HCT116 (cell line): ENCODE measurements around the gene NRCAM. TPM values are rescaled to one million over a fixed set of nuclear protein-coding genes. Genes with fewer than 3 reads are reported as not detected.

ENCODE experiments used
- ATAC-seq: fragments of 200-7000 bp; cut with Tn5 transposase; 2 replicates; pipeline ENCODE4 v1.9.1; 2020; ENCODE audit warnings: mild to moderate bottlenecking, moderate library complexity
- BruUV-seq: library from RNA; stranded (reverse); fragments of 400-500 nt; replicated peaks from 2 replicates; lab custom pipeline; 2021; lab: Mats Ljungman, UMichigan
- CTCF ChIA-PET: fragments of 300-600 bp; sonication (Branson Sonifier 250); formaldehyde crosslinking; loops from one replicate; lab custom pipeline; 2021; ENCODE audit warnings: antibody characterized with exemption; lab: Charles Lee
- POLR2A ChIA-PET: fragments of 300-600, 350-600 bp; sonication (Branson Sonifier 250); formaldehyde crosslinking; loops from one replicate; lab custom pipeline; 2021; ENCODE audit warnings: antibody characterized with exemption; lab: Charles Lee
- RAD21 ChIA-PET, 2 experiments: fragments of 300-600 bp; sonication (Branson Sonifier 250); formaldehyde crosslinking; loops; one replicate each; lab custom pipeline; 2023; ENCODE audit warnings: low total read pairs in 2 of 2; ENCODE audit not compliant: uncharacterized antibody in 2 of 2, unreplicated experiment in 2 of 2, low non-redundant PET in 1 of 2; lab: Charles Lee
- DNase-seq: peaks from one replicate; pipeline ENCODE4 v3.0.0-alpha.2; 2010; ENCODE audit warnings: low read depth, low spot score
- H2AFZ ChIP-seq: fragments of 200-600 bp; shearing (Covaris generic), sonication (generic); 2 replicates; pipeline ENCODE4 v1.6.1; 2017; ENCODE audit warnings: low read depth, mixed run types, mixed read lengths, antibody characterized with exemption, low read length; ENCODE audit not compliant: poor library complexity, severe bottlenecking
- H3K27ac ChIP-seq: 2 replicates; pipeline ENCODE4 v1.5.1; 2012; ENCODE audit warnings: low read depth, low read length
- H3K27me3 ChIP-seq: fragments of 200-600 bp; sonication (generic); 2 replicates; pipeline ENCODE4 v1.6.1; 2016; ENCODE audit warnings: mixed run types, low read length, mixed read lengths; ENCODE audit not compliant: insufficient read depth
- H3K36me3 ChIP-seq, 2 experiments: fragments of 200-500 bp in 1 of 2; fragments of 200-600 bp in 1 of 2; sonication (Bioruptor generic) in 1 of 2; sonication (generic) in 1 of 2; 2 replicates each; pipeline versions ENCODE4 v1.5.1 to v1.6.1; 2014 to 2016; ENCODE audit warnings: low read length in 2 of 2, inconsistent platforms in 1 of 2, mixed read lengths in 1 of 2, mixed run types in 1 of 2; ENCODE audit not compliant: insufficient read depth in 2 of 2, control insufficient read depth in 1 of 2
- H3K4me1 ChIP-seq, 2 experiments: fragments of 200-600 bp in 1 of 2; sonication (generic) in 1 of 2; 2 replicates each; pipeline versions ENCODE4 v1.5.1 to v1.6.1; 2012 to 2017; ENCODE audit warnings: low read length in 2 of 2, inconsistent platforms in 1 of 2, mild to moderate bottlenecking in 1 of 2, mixed read lengths in 1 of 2, mixed run types in 1 of 2, moderate library complexity in 1 of 2; ENCODE audit not compliant: insufficient read depth in 2 of 2, control insufficient read depth in 1 of 2
- H3K4me2 ChIP-seq: fragments of 200-600 bp; sonication (generic); 2 replicates; pipeline ENCODE4 v1.6.1; 2017; ENCODE audit warnings: mixed run types, low read length, mixed read lengths
- H3K4me3 ChIP-seq, 2 experiments: fragments of 200-600 bp in 1 of 2; sonication (generic) in 1 of 2; replicated peaks in 1 of 2; 2 replicates each; pipeline ENCODE4 v1.5.1; 2011 to 2016; ENCODE audit warnings: low read length in 2 of 2, control low read depth in 1 of 2, low read depth in 1 of 2, mild to moderate bottlenecking in 1 of 2, mixed read lengths in 1 of 2, mixed run types in 1 of 2
- H3K79me2 ChIP-seq: fragments of 200-600 bp; sonication (generic); 2 replicates; pipeline ENCODE4 v1.6.1; 2017; ENCODE audit warnings: mild to moderate bottlenecking, mixed run types, low read length, moderate library complexity, mixed read lengths; ENCODE audit not compliant: insufficient read depth
- H3K9ac ChIP-seq: fragments of 200-600 bp; sonication (generic); 2 replicates; pipeline ENCODE4 v1.6.1; 2016; ENCODE audit warnings: low read length, mixed read lengths
- H3K9me2 ChIP-seq: fragments of 200-600 bp; sonication (generic), shearing (Covaris generic); 2 replicates; pipeline ENCODE4 v1.6.1; 2017; ENCODE audit warnings: mixed run types, mild to moderate bottlenecking, moderate library complexity; ENCODE audit not compliant: insufficient read depth
- H3K9me3 ChIP-seq, 2 experiments: fragments of 200-500 bp in 1 of 2; fragments of 200-600 bp in 1 of 2; sonication (Bioruptor generic) in 1 of 2; sonication (generic) in 1 of 2; 2 replicates each; pipeline ENCODE4 v1.6.1; 2014 to 2017; ENCODE audit warnings: low read length in 2 of 2, mixed read lengths in 2 of 2, inconsistent platforms in 1 of 2, low read depth in 1 of 2, mild to moderate bottlenecking in 1 of 2, mixed run types in 1 of 2, moderate library complexity in 1 of 2; ENCODE audit not compliant: control insufficient read depth in 1 of 2, insufficient read depth in 1 of 2
- H4K20me1 ChIP-seq: fragments of 200-600 bp; sonication (generic), shearing (Covaris generic); 2 replicates; pipeline ENCODE4 v1.6.1; 2017; ENCODE audit warnings: mixed run types, mild to moderate bottlenecking, moderate library complexity; ENCODE audit not compliant: insufficient read depth
- CBX3 ChIP-seq: IDR thresholded peaks from 2 replicates; pipeline ENCODE4 v1.6.1; 2012; ENCODE audit warnings: low read depth
- CEBPB ChIP-seq: IDR thresholded peaks from 2 replicates; pipeline ENCODE4 v1.6.1; 2012; ENCODE audit warnings: low read depth
- EGR1 ChIP-seq: IDR thresholded peaks from 2 replicates; pipeline ENCODE4 v1.6.1; 2012; ENCODE audit warnings: low read depth
- EZH2 ChIP-seq: fragments of 200-600 bp; sonication (generic); IDR thresholded peaks from 2 replicates; pipeline ENCODE4 v1.6.1; 2017; ENCODE audit warnings: antibody characterized with exemption, mixed run types
- EZH2phosphoT487 ChIP-seq: fragments of 200-600 bp; IDR thresholded peaks from 2 replicates; pipeline ENCODE4 v1.6.1; 2018; ENCODE audit warnings: antibody characterized with exemption, borderline replicate concordance
- FOSL1 ChIP-seq: IDR thresholded peaks from 2 replicates; pipeline ENCODE4 v1.6.1; 2012; ENCODE audit warnings: low read depth
- POLR2A ChIP-seq: IDR thresholded peaks from 2 replicates; pipeline ENCODE4 v1.7.0; 2011; ENCODE audit warnings: borderline replicate concordance; ENCODE audit not compliant: insufficient read depth, insufficient read length; ENCODE audit errors: extremely low read depth
- POLR2AphosphoS5 ChIP-seq: IDR thresholded peaks from 2 replicates; pipeline ENCODE4 v1.6.1; 2011; ENCODE audit warnings: mild to moderate bottlenecking, low read depth, low read length, moderate library complexity
- SIN3A ChIP-seq: IDR thresholded peaks from 2 replicates; pipeline ENCODE4 v1.6.1; 2012; ENCODE audit warnings: low read depth
- SP1 ChIP-seq: IDR thresholded peaks from 2 replicates; pipeline ENCODE4 v1.6.1; 2012; ENCODE audit warnings: low read depth
- SRF ChIP-seq: IDR thresholded peaks from 2 replicates; pipeline ENCODE4 v1.6.1; 2012; ENCODE audit warnings: low read depth
- TCF7L2 ChIP-seq: IDR thresholded peaks from 2 replicates; pipeline ENCODE4 v1.7.0; 2011; ENCODE audit warnings: borderline replicate concordance, inconsistent platforms; ENCODE audit not compliant: insufficient read depth, insufficient read length; ENCODE audit errors: extremely low read depth
- YY1 ChIP-seq: IDR thresholded peaks from 2 replicates; pipeline ENCODE4 v1.6.1; 2011; ENCODE audit warnings: low read length, low read depth, moderate library complexity, mild to moderate bottlenecking; ENCODE audit not compliant: insufficient replicate concordance; ENCODE audit errors: extremely low read depth
- ZFX ChIP-seq: fragments of 450-650 bp; IDR thresholded peaks from 2 replicates; pipeline ENCODE4 v1.6.1; 2017
- ZNF274 ChIP-seq: fragments of 200-500 bp; sonication (Bioruptor generic); IDR thresholded peaks from 2 replicates; pipeline ENCODE4 v1.6.1; 2014; ENCODE audit warnings: mild to moderate bottlenecking, low read depth, low read length, inconsistent platforms
- intact Hi-C: fragments of 100-400 bp; cut with micrococcal nuclease; formaldehyde crosslinking; loops from 2 replicates; pipeline ENCODE4 v1.10.0; 2022
- total RNA-seq: library from RNA; stranded (reverse); gene quantifications from one replicate; pipeline ENCODE4 v1.2.1, GENCODE V29; 2021; ENCODE audit not compliant: unreplicated experiment
- TF ChIP-seq, protein P1 (sequence below), 3 experiments: fragments of 200-600 bp in 1 of 3; sonication (generic) in 1 of 3; IDR thresholded peaks in 2 of 3; conservative IDR thresholded peaks in 1 of 3; 2 replicates each; pipeline ENCODE4 v1.5.1; 2012 to 2017; ENCODE audit warnings: low read depth in 2 of 3, low read length in 2 of 3, antibody characterized with exemption in 1 of 3, borderline replicate concordance in 1 of 3, control low read depth in 1 of 3, mild to moderate bottlenecking in 1 of 3, mixed read lengths in 1 of 3, mixed run types in 1 of 3, moderate library complexity in 1 of 3; ENCODE audit not compliant: insufficient read depth in 1 of 3
- TF ChIP-seq, protein P2 (sequence below): IDR thresholded peaks from 2 replicates; pipeline ENCODE4 v1.6.1; 2011; ENCODE audit warnings: mild to moderate bottlenecking, low read length, moderate library complexity; ENCODE audit not compliant: insufficient replicate concordance; ENCODE audit errors: extremely low read depth
- TF ChIP-seq, protein P3 (sequence below): IDR thresholded peaks from 2 replicates; pipeline ENCODE4 v1.6.1; 2012
- TF ChIP-seq, protein P4 (sequence below): IDR thresholded peaks from 2 replicates; pipeline ENCODE4 v1.6.1; 2012; ENCODE audit warnings: low read depth

NRCAM gene
- total RNA-seq, 1 experiment from 2014 or later = 0.15 TPM

- intact Hi-C loops = no loop called here
- no peak for TF ChIP-seq CEBPB
- TF ChIP-seq SP1 = no peak
- no peak for TF ChIP-seq ZFX
- no peak for TF ChIP-seq ZNF274
- no peak for TF ChIP-seq SRF
- no peak for TF ChIP-seq TCF7L2
- TF ChIP-seq, protein P1, sequence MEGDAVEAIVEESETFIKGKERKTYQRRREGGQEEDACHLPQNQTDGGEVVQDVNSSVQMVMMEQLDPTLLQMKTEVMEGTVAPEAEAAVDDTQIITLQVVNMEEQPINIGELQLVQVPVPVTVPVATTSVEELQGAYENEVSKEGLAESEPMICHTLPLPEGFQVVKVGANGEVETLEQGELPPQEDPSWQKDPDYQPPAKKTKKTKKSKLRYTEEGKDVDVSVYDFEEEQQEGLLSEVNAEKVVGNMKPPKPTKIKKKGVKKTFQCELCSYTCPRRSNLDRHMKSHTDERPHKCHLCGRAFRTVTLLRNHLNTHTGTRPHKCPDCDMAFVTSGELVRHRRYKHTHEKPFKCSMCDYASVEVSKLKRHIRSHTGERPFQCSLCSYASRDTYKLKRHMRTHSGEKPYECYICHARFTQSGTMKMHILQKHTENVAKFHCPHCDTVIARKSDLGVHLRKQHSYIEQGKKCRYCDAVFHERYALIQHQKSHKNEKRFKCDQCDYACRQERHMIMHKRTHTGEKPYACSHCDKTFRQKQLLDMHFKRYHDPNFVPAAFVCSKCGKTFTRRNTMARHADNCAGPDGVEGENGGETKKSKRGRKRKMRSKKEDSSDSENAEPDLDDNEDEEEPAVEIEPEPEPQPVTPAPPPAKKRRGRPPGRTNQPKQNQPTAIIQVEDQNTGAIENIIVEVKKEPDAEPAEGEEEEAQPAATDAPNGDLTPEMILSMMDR (IDR thresholded peaks at IDR 0.05 in 2 of 3, conservative IDR thresholded peaks at IDR 0.05 in 1 of 3; ENCODE audit: borderline replicate concordance in 1 of 3, insufficient read depth in 1 of 3, low read depth in 2 of 3, low read length in 2 of 3) = no peak
- no peak for TF ChIP-seq EZH2
- no peak for TF ChIP-seq FOSL1
- no peak for TF ChIP-seq CBX3
- TF ChIP-seq, protein P2, sequence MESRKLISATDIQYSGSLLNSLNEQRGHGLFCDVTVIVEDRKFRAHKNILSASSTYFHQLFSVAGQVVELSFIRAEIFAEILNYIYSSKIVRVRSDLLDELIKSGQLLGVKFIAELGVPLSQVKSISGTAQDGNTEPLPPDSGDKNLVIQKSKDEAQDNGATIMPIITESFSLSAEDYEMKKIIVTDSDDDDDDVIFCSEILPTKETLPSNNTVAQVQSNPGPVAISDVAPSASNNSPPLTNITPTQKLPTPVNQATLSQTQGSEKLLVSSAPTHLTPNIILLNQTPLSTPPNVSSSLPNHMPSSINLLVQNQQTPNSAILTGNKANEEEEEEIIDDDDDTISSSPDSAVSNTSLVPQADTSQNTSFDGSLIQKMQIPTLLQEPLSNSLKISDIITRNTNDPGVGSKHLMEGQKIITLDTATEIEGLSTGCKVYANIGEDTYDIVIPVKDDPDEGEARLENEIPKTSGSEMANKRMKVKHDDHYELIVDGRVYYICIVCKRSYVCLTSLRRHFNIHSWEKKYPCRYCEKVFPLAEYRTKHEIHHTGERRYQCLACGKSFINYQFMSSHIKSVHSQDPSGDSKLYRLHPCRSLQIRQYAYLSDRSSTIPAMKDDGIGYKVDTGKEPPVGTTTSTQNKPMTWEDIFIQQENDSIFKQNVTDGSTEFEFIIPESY = no peak
- TF ChIP-seq EZH2phosphoT487 = no peak
- TF ChIP-seq, protein P3, sequence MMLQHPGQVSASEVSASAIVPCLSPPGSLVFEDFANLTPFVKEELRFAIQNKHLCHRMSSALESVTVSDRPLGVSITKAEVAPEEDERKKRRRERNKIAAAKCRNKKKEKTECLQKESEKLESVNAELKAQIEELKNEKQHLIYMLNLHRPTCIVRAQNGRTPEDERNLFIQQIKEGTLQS = no peak
- no peak for TF ChIP-seq POLR2A
- no peak for TF ChIP-seq YY1
- no peak for TF ChIP-seq EGR1
- TF ChIP-seq POLR2AphosphoS5 = no peak
- TF ChIP-seq, protein P4, sequence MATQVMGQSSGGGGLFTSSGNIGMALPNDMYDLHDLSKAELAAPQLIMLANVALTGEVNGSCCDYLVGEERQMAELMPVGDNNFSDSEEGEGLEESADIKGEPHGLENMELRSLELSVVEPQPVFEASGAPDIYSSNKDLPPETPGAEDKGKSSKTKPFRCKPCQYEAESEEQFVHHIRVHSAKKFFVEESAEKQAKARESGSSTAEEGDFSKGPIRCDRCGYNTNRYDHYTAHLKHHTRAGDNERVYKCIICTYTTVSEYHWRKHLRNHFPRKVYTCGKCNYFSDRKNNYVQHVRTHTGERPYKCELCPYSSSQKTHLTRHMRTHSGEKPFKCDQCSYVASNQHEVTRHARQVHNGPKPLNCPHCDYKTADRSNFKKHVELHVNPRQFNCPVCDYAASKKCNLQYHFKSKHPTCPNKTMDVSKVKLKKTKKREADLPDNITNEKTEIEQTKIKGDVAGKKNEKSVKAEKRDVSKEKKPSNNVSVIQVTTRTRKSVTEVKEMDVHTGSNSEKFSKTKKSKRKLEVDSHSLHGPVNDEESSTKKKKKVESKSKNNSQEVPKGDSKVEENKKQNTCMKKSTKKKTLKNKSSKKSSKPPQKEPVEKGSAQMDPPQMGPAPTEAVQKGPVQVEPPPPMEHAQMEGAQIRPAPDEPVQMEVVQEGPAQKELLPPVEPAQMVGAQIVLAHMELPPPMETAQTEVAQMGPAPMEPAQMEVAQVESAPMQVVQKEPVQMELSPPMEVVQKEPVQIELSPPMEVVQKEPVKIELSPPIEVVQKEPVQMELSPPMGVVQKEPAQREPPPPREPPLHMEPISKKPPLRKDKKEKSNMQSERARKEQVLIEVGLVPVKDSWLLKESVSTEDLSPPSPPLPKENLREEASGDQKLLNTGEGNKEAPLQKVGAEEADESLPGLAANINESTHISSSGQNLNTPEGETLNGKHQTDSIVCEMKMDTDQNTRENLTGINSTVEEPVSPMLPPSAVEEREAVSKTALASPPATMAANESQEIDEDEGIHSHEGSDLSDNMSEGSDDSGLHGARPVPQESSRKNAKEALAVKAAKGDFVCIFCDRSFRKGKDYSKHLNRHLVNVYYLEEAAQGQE = no peak
- TF ChIP-seq SIN3A = no peak
- RAD21 ChIA-PET = no interaction called here
- no peak overlapping the region for H3K4me2 ChIP-seq
- no peaks in the 10 kb centered on the region for H4K20me1 ChIP-seq
- no peaks in the 10 kb centered on the region for H3K79me2 ChIP-seq
- ATAC-seq = no peak
- no TSS peak for BruUV-seq
- peak overlapping the region; percentile 4 for H2AFZ ChIP-seq
- no peak overlapping the region for H3K9ac ChIP-seq
- CTCF ChIA-PET = no interaction called here
- no peak for DNase-seq
- no peak overlapping the region for H3K27ac ChIP-seq
- H3K27me3 ChIP-seq = no peaks in the 10 kb centered on the region
- POLR2A ChIA-PET = no interaction called here
- no peaks in the 10 kb centered on the region for H3K36me3 ChIP-seq
- no peaks in the 10 kb centered on the region for H3K9me3 ChIP-seq
- no peaks in the 10 kb centered on the region for H3K9me2 ChIP-seq
- H3K4me3 ChIP-seq = no peak overlapping the region
- peaks cover 0 to 16% of the 10 kb centered on the region in 2 experiments; a peak in 1 of 4 replicates for H3K4me1 ChIP-seq
Observed at GRCh38 chr7:108236681-108237415, 219.4 kb downstream of the NRCAM start.
